VCaP (cell line): Measurements from ENCODE around the gene CACNB4.
"Not testable (repeated sequence)": the region's sequence is repeated elsewhere in the genome, so short reads cannot be mapped to it uniquely, and the experiment has no call there.

Experiments
- H3K27ac ChIP-seq: fragments of 450-650 bp; 2 replicates; pipeline ENCODE4 v1.5.1; 2017
- TF ChIP-seq, protein P1 (sequence below): fragments of 450-650 bp; conservative IDR thresholded peaks from 2 replicates; pipeline ENCODE4 v1.5.1; 2017; ENCODE audit warnings: mild to moderate bottlenecking, moderate library complexity

The CACNB4 gene

DNA sequence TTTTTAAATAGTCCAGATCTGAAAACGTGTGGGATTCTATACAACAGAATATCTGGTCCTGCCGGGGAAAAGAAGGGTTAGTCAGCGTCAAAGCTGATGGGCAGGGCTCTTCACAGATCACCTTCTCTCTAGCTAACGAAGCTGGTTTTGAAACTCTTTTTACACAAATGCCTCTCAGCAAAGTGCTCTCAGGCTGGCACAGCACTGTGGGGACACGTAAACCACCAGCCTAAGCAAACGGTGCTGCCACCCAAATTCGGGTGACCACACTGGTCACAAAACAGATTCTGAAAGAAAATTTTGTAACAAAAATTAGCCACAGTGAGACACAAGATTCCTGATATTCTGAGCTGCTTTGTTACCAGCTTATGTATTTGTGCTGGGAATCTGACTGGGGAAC, 217.5 kb downstream of the CACNB4 start:
- TF ChIP-seq, protein P1, sequence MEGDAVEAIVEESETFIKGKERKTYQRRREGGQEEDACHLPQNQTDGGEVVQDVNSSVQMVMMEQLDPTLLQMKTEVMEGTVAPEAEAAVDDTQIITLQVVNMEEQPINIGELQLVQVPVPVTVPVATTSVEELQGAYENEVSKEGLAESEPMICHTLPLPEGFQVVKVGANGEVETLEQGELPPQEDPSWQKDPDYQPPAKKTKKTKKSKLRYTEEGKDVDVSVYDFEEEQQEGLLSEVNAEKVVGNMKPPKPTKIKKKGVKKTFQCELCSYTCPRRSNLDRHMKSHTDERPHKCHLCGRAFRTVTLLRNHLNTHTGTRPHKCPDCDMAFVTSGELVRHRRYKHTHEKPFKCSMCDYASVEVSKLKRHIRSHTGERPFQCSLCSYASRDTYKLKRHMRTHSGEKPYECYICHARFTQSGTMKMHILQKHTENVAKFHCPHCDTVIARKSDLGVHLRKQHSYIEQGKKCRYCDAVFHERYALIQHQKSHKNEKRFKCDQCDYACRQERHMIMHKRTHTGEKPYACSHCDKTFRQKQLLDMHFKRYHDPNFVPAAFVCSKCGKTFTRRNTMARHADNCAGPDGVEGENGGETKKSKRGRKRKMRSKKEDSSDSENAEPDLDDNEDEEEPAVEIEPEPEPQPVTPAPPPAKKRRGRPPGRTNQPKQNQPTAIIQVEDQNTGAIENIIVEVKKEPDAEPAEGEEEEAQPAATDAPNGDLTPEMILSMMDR = no peak
- H3K27ac ChIP-seq = no peak overlapping the region

- TF ChIP-seq, protein P1 = no peak
- H3K27ac ChIP-seq = no peak overlapping the region
Observed at GRCh38 chr2:151880586-151880985, 218.3 kb downstream of the CACNB4 start.

DNA sequence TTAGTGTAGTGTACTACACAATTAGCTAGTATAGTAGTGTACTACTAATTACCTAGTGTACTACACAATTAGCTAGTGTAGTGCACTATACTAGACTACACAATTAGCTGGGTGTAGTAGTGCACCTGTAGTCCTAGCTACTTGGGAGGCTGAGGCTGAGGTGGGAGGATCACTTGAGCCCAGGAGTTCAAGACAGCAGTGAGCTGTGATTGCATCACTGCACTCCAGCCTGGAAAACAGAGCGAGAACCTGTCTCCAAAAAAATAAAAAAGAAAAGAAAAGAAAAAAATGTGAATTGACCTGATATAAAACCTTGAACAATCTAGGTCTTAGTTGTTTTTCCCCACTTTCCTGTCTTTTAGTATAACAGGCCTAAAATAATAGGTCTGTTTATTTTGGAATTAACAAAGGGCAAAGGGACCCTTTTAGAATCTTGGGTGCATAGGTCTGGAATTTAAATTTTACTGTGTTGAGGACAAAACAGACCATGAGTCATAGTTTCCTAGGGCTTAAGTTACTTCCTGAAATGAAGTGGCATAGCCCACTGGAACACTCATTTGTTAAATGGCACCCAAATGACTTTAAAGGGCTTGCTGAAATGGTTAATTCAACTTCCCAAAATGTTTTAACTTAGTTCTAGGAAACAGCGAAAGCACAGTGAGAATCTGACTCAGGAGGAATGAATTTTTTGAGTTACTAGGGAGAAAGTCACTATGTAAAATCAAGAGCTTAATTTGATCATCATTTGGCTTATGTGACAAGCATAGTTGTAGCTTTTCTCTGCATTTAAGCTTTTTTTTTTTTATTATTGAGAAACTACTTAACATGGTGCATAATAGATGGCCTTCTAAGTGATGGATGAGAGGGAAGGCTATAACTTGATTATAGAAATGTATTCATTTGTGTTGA, 219.9 kb downstream of the CACNB4 start:
- no peak overlapping the region for H3K27ac ChIP-seq
- TF ChIP-seq, protein P1 = no peak

DNA sequence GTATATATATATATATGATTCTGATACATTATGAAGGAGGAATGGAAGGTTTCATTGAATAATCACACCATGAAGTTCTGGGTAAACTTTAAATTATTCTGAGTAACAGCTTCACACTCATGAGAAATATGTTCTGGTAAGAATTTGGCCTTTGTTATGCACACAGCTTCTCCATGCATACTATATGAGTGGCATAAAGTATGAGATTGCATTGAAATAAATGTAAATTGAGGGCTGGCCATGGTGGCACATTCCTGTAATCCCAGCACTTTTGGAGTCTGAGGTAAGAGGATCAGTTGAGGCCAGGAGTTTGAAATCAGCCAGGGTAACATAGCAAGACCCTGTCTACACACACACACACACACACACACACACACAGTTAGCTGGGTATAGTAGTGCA, 220.6 kb downstream of the CACNB4 start:
- no peak overlapping the region for H3K27ac ChIP-seq
- TF ChIP-seq, protein P1 = no peak

DNA sequence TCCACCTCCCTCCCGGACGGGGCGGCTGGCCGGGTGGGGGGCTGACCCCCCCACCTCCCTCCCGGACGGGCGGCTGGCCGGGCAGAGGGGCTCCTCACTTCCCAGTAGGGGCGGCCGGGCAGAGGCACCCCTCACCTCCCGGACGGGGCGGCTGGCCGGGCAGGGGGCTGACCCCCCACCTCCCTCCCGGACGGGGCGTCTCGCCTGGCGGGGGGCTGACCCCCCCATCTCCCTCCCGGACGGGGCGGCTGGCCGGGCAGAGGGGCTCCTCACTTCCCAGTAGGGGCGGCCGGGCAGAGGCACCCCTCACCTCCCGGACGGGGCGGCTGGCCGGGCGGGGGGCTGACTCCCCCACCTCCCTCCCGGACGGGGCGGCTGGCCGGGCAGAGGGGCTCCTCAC, 223.2 kb downstream of the CACNB4 start:
- H3K27ac ChIP-seq = not testable (repeated sequence)

DNA sequence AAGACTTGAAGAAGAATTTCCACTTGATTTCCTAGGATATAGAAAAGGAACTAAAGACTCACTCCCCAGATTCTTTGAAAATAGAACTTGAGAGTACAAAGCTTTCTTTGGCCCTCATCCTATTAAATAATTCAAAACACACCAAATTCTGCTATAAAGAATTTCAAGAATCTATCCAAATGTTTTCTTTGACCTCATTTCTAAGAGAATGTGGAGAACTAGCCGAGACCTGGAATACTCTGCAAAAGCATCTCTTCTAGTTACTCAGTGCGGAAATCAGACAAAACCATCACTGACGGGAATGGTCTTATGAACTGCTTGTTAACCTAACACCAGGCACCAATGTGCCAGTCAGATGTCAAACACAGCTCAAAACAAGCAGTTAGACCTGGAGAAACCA, 226.4 kb downstream of the CACNB4 start:
- TF ChIP-seq, protein P1 = no peak
- no peak overlapping the region for H3K27ac ChIP-seq

- no peak overlapping the region for H3K27ac ChIP-seq
- TF ChIP-seq, protein P1 = no peak
Observed at GRCh38 chr2:151869291-151869690, 229.6 kb downstream of the CACNB4 start.

GRCh38 chr2:151862700-151863099, 236.1 kb downstream of the CACNB4 start:
- no peak overlapping the region for H3K27ac ChIP-seq
- TF ChIP-seq, protein P1 = no peak
